Neutrophil (primary cell): ENCODE results near the gene SLIT3.

Source experiments
- H3K27ac ChIP-seq: fragments of 200-600 bp; sonication (generic); 2 replicates; pipeline ENCODE4 v1.5.1; 2016; ENCODE audit warnings: mild to moderate bottlenecking, moderate library complexity
- H3K27me3 ChIP-seq: fragments of 200-600 bp; sonication (generic); 2 replicates; pipeline ENCODE4 v1.6.0; 2016; ENCODE audit warnings: mild to moderate bottlenecking
- H3K36me3 ChIP-seq: fragments of 200-600 bp; sonication (generic); 2 replicates; pipeline ENCODE4 v1.5.1; 2017
- H3K4me1 ChIP-seq, 2 experiments: fragments of 200-600 bp in 1 of 2; sonication (generic) in 1 of 2; 1 replicate in 1 of 2; 2 replicates in 1 of 2; pipeline versions ENCODE4 v1.5.1 to v1.6.1; 2013 to 2016; ENCODE audit warnings: low read depth in 1 of 2, low read length in 1 of 2, mild to moderate bottlenecking in 1 of 2, moderate library complexity in 1 of 2; ENCODE audit not compliant: control insufficient read depth in 1 of 2, insufficient read depth in 1 of 2
- H3K4me3 ChIP-seq, 2 experiments: fragments of 200-600 bp in 1 of 2; sonication (generic) in 1 of 2; 1 replicate in 1 of 2; 2 replicates in 1 of 2; pipeline ENCODE4 v1.5.1; 2013 to 2016; ENCODE audit warnings: low read depth in 1 of 2, low read length in 1 of 2, mild to moderate bottlenecking in 1 of 2, moderate library complexity in 1 of 2
- H3K9me3 ChIP-seq: fragments of 200-600 bp; sonication (generic); 2 replicates; pipeline ENCODE4 v1.5.1; 2016
- TF ChIP-seq, protein P1 (sequence below): fragments of 200-600 bp; sonication (generic); IDR thresholded peaks from 2 replicates; pipeline ENCODE4 v1.5.1; 2016; ENCODE audit warnings: antibody characterized with exemption

Gene SLIT3

DNA sequence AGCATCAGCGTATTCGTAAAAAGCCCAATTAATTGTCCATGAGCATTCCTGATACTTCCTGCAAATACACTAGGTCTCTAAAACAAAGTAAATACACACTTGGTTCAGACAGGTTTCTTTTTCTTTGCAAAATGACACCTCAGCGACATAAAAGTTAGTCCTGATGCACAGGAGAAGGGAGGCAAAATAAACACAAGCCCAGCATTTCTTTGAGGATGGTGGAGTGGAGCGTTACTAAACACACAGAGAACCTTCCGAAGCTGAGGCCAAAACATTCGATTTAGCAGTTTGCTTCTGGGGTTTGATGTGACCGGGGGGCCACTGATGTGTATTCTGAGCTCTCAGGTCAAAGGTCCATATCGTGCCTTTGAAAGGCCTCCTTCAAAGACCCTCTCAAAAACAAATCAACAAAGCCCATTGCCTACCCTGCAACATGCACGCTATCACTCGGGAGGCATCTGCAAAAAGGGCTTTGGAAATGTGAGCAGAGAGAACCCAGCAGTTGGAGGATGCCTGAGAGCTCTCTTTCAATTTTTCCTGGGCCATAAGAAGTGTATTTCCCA lies 453.3 kb downstream of the SLIT3 start:
- TF ChIP-seq, protein P1, sequence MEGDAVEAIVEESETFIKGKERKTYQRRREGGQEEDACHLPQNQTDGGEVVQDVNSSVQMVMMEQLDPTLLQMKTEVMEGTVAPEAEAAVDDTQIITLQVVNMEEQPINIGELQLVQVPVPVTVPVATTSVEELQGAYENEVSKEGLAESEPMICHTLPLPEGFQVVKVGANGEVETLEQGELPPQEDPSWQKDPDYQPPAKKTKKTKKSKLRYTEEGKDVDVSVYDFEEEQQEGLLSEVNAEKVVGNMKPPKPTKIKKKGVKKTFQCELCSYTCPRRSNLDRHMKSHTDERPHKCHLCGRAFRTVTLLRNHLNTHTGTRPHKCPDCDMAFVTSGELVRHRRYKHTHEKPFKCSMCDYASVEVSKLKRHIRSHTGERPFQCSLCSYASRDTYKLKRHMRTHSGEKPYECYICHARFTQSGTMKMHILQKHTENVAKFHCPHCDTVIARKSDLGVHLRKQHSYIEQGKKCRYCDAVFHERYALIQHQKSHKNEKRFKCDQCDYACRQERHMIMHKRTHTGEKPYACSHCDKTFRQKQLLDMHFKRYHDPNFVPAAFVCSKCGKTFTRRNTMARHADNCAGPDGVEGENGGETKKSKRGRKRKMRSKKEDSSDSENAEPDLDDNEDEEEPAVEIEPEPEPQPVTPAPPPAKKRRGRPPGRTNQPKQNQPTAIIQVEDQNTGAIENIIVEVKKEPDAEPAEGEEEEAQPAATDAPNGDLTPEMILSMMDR, result no peak
- Histone ChIP-seq H3K27ac (no peak overlapping the region), H3K4me1 (no peaks in the 10 kb centered on the region), H3K36me3 (no peaks in the 10 kb centered on the region), H3K27me3 (peaks cover 13% of the 10 kb centered on the region), H3K4me3 (no peak overlapping the region), H3K9me3 (no peaks in the 10 kb centered on the region)

DNA sequence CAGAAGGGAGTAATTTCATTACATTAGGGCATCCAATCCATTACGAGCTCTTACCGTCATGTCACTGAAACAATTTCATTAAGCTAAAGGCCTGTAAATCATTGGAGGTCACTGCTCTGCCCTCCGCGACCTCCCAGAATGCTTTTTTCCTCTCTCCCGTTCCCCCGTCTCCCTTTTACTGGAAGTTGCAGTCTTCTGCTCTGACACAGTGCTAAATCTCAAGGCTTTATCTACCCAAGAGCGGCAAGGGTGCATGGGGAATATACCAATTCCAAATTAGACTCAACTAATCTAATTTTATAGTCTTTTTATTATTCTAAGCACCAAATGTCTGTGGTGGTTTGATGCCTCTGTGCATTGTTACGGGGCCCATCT lies 456.0 kb downstream of the SLIT3 start:
- Histone ChIP-seq H3K9me3 (no peaks in the 10 kb centered on the region), H3K27ac (no peak overlapping the region), H3K27me3 (no peaks in the 10 kb centered on the region), H3K36me3 (no peaks in the 10 kb centered on the region), H3K4me1 (no peaks in the 10 kb centered on the region), H3K4me3 (no peak overlapping the region)
- TF ChIP-seq, protein P1, result no peak

DNA sequence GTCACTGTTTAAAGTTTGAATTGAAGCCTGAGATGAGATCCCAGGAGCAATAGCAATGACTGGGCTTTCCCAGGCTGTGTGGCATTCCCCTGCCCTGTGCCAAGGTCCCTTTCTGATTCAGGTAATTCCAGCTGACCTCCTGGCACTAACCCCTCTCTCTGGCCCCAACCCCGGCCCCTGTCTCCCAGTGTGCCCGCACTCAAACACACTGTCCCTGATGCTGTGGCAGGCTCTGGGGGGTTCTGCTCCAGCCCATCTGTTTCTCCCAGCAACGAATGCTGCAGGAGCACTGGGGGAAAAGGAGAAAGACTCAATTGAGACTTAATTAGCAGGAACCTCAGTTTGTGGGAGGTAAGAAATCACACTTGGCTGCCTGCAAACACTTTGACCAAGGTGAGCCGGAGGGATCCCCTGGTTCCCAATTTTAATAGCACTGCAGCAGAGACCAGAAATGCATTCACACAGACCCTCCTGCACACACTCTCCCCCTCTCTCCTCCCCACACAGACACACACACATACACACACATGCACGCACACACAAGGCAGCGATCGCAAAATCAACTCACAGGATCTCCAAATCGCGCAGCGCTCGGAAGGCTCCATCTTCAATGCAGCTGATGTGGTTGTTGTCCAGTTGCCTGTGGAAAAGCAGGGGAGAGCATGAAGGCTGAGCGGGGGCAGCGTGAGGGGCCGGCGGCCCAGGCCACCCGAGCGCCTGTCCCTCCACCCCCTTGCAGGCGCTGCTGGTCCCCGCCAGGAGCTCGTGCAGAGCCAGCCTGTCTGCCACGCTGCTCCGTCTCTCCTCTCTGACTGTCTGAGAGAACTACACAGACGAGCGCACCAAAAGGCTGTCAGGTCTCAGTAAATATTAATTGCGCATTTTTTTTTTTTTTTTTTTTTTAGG lies 456.7 kb downstream of the SLIT3 start:
- H3K27me3 ChIP-seq, result no peaks in the 10 kb centered on the region
- H3K27ac ChIP-seq, result no peak overlapping the region
- H3K4me3 ChIP-seq, result no peak overlapping the region
- TF ChIP-seq, protein P1, result no peak
- H3K4me1 ChIP-seq, result no peaks in the 10 kb centered on the region
- no peaks in the 10 kb centered on the region for H3K9me3 ChIP-seq
- H3K36me3 ChIP-seq, result no peaks in the 10 kb centered on the region

DNA sequence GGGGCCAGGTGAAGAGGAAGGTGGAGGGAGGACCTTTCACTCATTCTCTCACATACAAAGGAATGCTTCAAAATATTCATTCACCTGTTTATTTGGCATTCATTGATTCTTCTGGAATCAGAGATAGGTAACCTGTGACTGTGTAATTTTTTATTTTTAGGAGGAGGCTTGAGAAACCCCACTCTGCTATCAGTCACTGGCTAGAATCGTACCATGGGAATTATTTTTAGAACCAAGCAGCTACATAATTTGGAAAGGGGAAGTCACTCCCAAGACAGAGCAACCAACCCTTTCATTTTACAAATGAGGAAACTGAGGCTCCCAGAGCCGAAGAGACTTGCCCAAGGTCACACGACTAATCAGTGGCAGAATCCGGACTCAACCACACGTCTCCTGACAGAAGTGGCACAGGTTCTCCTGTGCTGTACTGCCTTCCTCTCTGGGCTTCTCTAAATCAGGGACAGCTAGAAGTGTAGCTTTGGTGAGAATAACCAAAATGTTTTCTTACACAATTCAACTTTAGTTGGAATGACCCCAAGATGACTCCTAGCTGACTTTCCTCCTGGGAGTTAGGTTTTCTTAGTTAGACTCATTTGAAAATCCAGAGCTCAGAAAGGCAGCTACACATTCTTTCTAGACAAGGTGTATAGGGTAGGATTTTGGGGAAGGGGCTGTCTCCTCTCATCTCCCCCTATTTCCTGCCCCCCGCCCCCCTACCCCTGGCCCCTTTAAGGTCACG lies 457.5 kb downstream of the SLIT3 start:
- Histone ChIP-seq H3K36me3 (no peaks in the 10 kb centered on the region), H3K27ac (no peak overlapping the region), H3K4me3 (no peak overlapping the region), H3K9me3 (no peaks in the 10 kb centered on the region), H3K27me3 (no peaks in the 10 kb centered on the region), H3K4me1 (no peaks in the 10 kb centered on the region)
- TF ChIP-seq, protein P1, result no peak

DNA sequence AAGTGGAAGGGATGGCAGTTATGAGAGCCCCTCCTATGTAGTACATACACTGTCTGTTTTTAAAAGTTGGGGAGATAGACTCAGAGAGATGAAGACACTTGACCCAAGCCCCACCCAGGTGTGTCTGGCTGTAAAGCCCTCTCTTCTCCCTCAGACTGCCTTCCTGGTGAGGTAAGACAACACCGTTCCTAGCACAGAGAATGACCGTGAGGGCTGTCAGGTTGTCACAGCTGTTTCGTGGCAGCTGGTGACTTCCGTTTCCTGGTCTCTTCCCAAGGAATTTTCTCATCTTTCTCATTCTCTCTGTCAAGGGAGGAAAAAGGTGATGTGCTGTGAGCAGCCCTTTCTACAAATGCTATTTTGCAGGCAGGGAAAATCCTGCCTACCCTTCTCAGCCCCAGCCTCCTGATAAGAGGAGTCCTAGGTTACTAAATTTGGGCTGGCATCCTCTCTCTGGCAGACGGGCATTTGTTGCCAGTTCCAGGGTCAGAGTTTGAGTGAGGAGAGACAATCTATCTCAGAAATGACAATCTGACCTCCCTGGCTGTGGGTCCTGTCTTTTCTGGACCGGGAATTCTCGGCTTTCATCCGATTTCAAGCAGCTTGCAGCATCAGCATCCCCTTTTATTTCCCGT lies 458.3 kb downstream of the SLIT3 start:
- Histone ChIP-seq H3K9me3 (no peaks in the 10 kb centered on the region), H3K4me3 (no peak overlapping the region), H3K4me1 (no peaks in the 10 kb centered on the region), H3K27ac (no peak overlapping the region), H3K36me3 (no peaks in the 10 kb centered on the region), H3K27me3 (no peaks in the 10 kb centered on the region)
- TF ChIP-seq, protein P1, result no peak
